ENCODE measurements around the gene RAB17.
"Not testable (repeated sequence)": the region's sequence is repeated elsewhere in the genome, so short reads cannot be mapped to it uniquely, and the experiment has no call there.

The RAB17 gene

DNA sequence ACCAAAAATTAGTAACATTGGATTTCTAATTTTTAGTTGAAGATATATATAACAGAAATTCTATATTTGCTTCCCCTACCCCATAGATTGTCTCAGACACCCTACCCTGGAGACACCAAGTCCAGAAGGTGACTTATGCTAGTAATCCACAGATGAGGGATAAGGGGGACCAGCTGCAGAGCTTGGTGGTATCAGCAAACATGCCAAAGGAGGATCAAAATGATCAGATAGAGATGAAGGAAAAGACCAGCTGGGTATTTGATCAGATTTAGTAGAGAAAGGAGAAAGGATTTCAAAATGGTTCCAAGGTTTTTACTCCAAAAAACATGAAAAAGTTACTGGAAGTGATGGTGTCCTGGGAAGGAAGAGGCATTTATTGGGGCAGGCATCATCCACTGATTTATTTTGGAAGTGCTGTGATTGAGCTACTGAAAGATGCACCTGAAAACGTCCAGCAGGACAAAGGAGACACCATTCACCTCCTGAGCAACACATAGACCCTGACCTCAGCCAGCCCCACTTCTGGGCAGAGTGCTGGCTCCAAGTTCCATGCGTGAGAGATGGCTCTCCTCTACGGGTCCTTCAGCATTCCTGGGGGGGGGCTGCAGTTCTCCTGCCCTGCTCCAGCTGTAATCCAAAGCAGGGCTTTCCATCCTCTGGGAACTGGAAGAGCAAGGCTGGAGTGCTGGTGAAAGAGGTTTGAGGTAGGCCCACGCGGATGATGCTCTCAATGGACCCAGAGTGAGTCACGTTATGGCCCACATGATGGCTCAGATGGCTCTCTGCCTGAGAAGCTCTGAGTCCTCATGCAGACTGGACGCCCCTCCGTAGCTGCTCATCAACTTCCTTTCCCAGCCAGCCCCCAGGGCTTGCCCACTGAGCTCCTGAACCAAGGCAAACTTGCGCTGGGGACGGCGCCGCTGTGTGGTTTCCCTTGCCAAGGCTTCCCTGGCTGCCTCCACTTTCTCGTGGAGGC is 33.2 kb upstream of the RAB17 start:
- DNase-seq: no peak

DNA sequence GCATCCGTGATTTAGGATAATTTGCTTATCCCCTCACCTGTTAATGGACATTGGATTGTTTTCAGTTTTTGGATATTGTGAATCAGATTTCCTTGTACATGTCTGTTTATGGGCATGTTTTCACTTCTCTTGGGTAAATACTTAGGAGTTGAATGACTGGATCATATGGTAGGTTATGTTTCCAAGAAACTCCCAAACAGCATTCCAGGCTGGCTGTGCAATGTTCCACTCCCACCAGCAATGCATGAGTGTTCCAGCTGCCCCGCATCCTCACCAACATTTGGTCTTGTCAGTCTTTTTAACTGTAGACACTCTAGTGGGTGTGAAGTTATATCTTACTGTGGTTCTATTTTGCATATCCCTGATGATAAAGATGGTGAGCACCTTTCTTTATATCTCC is 27.9 kb upstream of the RAB17 start:
- DNase-seq: no peak

DNA sequence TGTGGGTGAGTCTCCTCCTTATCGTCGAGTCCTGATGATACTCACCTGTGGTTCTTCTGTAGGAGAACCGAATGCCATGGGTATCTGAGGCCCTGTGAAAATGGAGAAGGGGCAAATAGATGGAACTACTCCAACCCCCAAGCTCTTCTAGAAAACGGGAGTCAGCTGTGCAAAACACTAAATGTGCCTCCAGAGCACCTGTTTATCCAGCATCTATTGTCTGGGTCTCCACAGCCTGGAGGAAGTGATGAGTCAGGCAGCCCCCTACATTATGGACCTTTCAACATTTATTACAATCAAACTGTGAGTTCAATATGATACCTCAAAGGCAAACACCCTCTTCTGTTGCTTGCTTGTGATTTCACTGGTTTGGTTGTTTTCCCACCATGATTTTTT is 27.1 kb upstream of the RAB17 start:
- no peak for DNase-seq

DNA sequence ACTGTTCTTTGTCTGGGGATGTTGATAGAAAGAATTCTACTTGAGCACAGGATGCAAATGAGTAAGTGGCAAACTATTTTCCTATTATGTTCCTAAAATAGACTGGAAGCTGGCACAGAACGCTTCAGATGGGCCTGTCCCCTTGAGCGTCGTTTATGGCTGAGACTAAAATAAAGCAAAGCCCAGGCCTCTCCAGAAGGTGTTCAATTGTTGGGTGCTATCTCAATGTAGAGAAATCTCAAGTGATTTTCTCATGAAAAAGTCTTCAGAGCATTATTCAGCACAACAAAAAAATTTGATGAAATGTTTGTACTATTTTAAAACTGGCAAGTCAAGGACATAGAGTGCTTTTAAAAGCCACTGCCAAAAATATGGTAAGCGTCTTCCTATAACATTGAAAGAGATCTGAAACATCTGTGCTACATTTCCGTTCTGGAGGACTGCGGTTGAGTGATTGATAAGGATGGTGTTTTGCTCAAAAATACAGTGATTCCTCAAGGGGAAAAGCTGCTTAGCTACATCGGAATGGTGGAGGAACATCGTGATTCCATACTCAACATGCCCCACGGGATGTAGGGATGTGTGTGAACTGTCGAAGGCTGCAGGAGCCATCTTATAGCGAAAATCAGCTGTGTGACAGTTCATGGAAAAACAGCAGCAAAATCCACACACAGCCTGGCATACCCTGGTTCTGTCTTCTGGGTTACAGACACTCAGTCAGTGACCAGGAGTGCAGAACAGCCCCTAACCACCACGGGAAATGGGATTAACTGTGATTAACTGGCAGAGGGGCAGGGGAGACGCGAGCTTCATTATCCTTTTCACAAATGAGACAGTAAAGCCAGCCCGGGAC is 26.4 kb upstream of the RAB17 start:
- DNase-seq: no peak

DNA sequence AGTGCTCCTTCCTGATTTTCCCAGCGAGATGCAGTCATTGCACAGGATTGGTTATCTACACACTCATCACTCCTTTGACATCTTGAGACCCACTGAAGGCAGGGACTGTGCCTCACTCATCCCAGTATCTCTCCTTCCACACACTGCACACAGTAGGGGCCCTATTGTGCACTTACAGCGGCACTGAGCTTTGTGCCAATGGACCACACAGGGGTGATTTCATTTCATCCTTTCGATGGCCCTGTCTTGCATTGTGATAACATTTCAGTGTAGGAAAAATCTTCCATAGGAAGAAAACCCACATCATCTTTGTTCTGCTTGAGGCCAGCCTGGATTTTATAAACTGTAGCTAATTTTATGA is 25.8 kb upstream of the RAB17 start:
- DNase-seq: no peak

DNA sequence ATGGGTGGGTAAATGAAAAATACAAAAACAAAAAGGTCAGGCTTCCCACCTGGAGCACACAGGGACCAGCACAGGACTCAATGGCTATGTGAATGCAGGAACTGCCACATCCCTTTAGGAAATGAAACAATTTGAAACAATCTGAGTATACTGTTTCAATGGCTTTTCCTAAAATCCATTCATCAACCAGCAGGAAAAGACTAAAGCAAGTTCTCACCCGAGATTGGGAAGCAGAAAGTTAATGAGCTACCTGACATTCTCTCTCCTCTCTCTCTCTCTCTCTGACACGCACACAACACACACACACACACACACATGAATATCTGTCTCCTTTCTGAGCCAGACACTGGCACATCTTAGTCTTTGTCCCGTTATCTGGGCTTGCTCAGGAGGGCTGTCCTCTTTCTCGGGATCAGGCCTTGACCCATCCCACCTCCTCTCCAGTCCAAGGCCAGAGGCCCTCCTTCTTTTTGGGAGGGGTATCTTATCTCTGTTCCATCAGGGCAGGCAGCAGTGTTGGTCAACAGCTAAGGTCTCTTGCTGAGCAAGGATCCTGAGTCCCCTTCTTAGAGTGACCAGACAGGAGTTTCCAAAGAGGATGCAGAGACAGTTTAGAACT is 25.2 kb upstream of the RAB17 start:
- no peak for DNase-seq

DNA sequence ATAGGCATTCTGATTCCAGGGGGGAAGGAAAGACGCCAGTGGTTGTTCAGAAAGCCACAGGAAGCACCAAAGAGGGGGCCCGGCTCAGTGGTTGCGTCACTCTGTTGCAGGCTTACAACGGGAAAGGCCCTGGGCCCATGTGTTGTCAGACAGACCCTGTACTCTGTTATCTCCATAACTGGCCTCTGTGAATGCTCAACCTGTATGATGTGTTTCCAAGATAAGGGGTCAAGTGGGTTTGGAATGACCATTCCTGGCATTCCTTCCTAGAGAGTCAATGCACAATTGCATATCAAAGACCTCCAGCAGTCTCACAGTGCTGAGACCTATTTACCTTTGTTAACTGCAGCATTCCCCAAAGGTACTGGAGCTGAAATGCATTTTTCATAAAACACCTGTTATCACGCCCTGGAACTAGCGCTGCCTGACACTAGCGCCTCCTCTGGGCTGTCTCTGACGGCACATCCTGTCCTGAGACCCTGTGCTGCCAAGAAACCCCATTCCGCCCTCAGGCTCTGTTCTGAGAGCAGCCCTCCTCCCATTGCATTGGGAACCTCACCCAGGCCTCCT is 23.7 kb upstream of the RAB17 start:
- no peak for DNase-seq

DNA sequence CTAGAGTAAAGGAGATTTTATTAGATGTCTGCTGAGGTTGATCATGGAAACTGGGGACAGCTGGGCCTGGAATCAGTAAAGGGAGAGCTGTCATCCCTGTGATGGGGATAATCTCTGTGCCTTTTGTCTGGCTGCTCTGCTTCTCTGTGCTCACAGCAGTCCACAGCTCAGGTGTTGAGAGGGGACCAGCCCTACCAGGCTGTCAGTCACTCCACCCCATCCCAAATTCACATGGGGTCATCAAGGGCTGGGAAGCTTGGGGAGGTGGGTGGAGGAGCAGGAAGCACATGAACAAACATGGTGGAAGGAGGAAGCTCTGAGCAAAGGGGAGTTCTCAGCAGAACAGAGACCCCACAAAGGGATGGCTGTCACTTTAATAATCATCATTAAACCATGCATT is 23.1 kb upstream of the RAB17 start:
- DNase-seq: no peak

DNA sequence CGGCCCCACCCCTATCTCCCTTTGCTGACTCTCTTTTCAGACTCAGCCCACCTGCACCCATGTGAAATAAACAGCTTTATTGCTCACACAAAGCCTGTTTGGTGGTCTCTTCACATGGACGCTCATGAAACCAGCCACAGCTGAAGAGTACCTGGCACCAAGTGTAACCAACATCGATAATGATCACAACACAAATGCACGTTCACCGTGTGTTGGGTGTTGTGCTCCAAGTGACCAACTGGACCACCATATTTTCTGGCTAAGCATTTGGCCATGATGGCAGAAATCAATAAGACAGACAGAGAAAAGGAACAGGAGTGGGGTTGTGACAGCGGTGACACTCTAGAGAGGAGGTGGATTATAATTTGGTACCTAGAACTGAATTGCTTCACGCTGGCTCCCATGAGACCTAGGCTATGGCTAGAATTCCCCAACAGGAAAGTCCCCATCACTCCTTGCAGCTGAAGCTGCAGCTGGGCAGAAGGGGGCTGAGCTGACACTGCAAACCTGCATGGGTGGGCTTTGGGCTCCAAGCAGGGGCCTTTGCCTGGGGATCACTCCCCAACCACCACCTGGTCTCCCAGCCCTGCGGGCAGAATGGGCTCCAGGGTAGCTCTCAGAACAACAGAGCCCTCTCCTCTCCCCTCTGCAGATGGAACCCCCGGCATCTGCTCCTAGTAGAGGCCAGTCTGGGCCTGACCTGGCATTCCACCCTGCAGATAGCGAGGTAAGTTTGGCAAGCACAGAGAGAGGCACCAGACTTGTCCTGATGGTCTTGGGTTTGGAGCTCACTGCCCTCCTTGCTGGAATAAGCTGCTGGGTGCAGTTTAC is 22.2 kb upstream of the RAB17 start:
- no peak for DNase-seq

DNA sequence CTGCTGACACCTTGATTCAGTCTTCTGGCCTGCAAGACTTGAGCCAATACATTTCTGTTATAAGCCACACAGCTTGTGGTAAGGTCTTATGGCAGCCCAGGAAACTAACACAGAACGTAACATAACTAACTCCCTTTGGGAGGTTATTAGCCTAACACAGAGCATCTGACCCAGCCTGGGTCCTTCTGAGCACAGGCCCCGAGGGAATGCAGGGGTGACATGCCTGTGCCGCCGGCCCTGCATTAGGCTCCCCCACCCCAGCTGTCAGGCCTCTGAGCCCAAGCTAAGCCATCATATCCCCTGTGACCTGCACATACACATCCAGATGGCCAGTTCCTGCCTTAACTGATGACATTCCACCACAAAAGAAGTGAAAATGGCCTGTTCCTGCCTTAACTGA is 16.0 kb upstream of the RAB17 start:
- DNase-seq: not testable (repeated sequence)

DNA sequence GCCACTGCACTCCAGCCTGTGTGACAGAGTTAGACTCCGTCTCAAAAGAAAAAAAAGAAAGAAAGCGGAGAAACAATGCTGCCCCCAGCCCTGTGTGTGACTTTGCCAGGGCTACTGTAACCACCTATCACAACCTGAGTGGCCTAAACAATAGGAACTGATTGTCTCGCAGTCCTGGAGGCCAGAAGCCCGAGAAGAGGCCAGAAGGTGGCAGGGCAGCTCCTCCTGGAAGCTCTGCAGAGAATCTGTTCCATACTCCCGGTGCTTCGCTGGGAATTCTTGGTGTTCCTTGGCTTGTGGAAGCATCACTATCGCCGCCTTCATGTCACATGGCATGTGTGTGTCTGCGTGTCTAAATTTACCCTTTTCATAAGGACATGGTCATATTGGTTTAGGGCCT is 14.4 kb upstream of the RAB17 start:
- DNase-seq: no peak

DNA sequence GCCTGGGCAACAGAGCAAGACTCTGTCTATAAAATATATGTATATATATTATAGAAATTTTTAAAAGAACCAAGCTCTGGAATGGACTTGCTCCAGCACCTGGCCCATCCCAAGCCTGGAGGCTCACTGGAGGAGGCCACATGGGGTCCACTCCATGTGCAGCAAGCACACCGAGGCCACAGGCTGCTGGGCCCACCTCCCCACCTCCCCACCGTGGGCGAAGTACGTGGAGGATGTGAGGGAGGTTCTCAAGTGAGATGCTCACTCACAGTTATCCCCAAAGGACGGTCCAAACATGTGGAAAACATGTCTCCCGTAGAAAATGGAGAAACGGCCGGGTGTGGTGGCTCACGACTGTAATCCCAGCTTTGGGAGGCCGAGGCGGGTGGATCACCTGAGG is 13.9 kb upstream of the RAB17 start:
- no peak for DNase-seq

DNA sequence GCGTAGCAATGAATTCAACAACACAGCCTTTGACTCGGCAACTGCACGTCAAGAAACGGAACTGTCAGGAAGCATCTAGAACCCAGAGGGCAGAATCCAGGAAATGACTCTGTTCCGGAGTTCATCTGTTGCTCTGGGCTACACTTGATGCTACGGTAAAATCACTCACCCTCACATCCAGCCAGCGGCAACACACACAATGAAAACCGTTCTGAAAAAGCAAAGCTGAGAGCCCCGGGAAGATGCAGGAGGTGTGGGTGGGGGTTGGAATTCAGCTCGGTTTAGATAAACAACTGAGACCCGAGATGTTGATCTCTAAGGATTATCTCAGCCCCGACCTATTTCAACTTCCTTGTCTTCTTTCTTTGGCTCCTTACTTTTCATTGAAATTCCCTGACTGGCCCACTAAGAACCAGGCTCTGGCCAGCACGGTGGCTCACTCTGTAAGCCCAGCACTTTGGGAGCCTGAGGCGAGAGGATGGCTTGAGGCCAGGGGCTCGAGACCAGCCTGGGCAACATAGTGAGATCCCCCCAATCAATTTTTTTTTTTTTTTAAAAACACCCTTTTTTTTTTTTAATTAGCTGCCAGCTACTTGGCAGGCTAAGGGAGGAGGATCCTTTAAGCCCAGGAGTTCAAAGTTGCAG is 13.3 kb upstream of the RAB17 start:
- no peak for DNase-seq

DNA sequence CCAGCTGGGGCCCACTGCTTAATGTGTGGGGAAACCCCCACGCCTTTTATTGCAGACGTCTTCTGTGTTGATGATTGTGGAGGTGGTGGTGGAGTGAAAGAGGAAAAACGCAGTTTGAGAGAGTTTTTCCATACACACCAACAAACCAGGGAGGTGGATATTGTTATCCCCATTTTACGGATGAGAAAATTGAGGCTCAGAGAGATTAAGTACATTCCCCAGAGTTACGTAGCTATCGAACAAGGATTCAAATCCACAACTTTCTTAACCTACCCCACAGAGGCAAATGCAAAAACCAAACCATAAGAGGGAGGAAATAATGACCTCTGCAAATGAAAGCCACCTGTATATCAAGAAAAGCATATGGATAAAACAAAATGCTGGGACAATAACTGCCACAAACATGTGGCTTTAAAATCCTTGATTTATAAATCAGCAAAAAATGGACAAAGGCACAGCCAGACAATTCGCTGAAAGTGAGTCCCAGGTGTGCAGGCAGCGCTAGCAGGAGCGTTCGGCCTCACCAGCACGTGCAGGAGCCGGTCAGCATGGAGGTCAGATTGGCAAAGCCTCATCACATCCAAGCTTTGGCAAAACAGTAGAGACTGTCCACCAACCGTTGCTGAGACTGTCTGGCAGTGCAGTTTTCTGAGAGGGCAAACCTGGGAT is 12.6 kb upstream of the RAB17 start:
- no peak for DNase-seq

DNA sequence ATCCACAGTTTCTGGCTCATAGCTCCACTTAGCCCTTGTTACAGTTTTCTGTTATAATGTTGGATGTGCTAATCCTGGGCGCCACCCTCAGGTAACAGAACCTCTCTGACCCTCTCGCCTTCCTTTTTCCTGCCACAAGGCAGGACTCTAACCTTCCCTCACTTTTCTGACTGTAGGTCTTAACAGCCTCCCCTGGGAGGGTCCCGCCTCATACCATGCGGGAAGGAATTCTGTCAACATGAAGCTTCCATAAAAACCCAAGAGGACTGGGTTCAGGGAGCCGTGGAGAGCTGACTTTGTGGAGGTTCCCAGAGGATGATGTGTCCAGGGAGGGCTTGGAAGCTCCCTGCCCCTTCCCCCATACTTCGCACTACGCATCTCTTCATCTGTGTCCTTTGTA is 11.9 kb upstream of the RAB17 start:
- no peak for DNase-seq

DNA sequence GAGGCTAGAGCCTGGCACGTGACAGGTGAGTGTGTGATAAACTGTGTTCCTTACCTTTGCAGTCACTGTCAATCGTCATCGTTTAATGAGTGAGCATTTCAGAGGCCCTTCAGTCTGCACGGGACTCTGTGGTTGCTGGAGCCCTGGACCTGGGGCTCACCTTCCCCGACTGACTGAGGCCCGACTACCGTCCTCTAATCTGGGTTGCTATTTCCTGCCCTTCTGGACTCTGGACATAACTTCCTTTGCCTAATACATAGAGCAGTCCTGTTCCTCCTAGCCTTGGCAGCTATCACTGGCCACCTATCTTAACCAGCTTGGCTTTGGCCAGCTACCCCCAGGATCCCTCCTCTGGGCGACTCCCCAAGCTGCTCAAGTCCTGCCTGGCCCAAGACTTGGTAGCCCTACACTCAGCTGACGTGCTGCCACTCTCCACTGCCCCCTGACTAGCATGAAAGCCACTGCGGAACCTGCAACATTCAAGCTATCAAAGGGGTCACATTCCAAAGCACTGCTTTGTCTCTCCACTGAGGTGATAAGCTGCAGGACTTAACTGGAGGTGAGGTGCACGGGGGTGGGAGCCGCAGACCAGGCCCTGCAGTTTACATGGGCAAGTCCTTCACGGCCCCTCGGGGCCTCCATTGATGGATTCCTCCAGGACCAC is 11.1 kb upstream of the RAB17 start:
- DNase-seq: no peak

DNA sequence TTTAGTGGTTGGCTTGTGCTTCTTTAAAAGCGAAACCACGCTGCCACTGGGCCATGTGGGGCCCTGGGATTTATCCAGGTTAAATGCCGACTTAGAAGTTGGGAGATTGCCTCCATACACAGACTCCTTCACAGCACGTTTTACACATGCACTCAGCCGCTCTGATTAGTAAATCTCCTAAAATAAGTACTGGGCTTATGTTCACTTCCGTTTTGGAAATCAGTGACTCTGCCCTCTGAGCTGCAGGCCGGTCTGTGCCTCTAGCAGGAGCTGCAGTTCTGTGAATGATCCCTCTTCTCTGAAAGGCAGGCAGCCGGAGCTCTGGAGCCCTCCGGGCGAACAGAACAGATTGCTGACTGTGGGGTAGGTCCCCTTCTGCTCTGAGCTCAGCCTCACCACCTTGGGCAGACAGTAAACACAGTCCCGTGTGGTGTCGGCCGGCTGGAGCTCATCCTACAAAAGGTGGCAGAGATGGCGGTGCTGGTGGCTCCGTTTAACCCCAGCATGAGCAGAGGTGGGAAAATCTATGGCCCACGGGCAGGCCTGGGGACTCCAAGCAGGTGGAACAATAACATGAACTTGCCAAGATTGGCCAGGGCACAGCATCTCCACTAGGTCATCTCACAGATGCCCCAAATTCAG is 9.8 kb upstream of the RAB17 start:
- DNase-seq: no peak

DNA sequence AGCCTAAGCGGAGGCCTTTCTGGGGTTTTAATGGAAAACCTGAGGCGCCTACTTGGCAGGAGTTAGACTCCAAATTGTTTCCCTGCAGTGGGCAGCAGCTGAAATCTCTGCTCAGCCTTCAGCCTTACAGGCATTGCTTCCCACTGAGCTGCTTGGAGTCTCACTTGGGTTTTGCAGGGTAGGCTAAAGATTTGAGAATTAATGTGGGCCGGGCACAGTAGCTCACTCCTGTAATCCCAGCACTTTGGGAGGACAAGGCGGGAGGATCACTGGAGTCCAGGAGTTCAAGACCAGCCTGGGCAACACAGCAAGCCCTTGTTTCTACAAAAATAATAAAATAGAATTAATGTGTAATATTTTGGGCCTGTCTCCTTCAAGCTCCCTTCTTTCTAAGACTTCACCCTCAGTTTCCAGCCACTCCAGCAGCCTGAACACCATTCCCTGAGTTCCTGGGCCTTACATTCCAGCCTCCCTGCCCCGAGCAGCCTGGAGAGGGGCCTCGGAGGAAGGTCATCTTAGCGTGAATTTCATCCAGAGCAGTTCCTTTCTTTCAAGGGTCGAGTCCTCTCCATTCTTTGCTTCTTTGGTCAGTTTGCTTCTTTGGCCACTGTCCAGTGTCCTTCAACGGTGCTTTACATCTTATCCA is 9.1 kb upstream of the RAB17 start:
- no peak for DNase-seq

DNA sequence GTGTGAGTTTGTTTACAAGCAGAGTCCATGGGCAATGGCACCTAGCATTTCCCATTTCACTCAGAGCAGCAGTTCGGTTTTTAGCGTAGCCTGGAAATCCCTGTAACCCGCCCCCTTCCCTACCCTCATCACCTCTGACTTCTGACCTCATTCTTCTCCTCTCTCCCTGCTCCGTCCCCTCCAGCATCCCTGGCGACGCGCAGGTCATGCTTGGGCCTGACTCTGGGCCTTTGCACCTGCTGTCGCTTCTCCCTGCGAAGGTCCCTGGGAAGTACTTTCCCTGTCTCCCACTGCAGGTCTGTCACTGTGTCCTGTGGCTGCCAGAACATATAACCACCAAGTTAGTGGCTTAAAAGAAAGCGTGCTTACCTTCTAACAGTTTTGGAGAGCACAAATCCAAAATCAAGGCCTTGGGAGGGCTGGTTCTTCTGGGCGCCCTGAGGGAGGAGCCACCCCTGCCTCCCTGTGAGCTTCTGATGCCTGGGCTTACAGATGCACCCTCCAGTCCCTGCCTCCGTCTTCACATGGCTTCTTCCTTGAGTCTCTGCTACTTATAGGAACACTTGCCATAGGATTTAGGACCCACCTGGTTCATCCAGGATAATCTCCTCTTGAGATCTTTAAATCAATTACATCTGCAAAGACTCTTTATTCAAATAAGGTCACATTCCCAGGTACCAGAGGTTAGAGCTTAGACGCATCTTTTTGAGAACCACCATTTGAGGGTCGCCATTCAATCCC is 8.1 kb upstream of the RAB17 start:
- no peak for DNase-seq

Measured in NCI-H345 (cell line).